GM19395 (cell line): Measurements from ENCODE around the gene CER1.
A peak's percentile ranks its signal among the peaks of the same experiment; 100 is the strongest.
"Not testable (repeated sequence)": the region's sequence is repeated elsewhere in the genome, so short reads cannot be mapped to it uniquely, and the experiment has no call there.

Experiments used
- ATAC-seq: cut with Tn5 transposase; IDR thresholded peaks from one replicate; pipeline ENCODE4 v1.9.1; 2021; ENCODE audit warnings: mild to moderate bottlenecking, moderate library complexity; ENCODE audit not compliant: unreplicated experiment

The CER1 gene

DNA sequence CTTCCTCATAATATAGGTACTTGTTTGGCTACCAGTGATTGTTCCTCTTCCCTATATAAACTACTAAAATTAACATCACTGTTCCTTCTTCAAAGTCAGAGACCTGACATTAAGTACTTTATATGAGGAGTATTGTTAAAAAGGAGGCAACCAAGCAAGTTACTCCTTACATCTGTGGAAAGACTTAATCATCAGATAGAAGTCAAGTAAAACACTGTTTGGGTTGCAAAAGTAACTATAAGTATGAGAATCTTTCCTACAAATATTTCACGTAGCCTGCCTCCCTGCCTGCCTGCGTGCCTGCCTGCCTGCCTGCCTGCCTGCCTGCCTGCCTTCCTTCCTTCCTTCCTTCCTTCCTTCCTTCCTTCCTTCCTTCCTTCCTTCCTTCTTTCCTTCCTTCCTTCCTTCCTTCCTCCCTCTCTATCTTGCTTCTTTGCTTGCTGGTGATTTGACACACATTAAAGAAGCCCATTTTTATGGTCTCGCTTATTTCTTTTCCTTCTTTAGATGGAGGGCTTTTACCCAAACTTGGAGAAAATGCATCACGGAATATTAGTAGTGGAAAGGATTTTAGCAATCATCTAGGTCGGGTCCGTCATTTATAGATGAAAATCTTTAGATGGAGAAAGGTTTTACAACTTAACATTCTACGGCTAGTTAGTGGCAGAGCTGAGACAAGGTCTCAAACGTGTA, 3.2 kb downstream of the CER1 start:
- ATAC-seq, result no peak

DNA sequence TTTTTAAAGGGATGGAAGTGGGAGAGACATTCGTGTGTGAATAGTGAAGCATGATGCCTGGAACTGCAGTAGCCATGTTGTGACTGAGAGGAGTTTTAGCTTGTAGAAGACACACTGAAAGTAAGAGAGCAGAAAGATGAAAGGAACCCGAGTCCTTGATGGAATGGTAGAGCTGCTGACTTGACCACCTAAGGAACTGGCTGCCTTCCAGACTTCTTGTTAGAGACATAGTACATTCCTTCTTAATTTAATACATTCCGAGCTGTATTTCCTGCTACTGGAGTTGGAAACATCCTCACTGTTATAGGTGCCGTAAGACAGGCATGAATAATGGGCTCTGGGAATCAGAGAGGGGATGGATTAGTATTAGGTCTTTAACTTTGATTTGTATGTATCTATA, 7.4 kb downstream of the CER1 start:
- no peak for ATAC-seq

DNA sequence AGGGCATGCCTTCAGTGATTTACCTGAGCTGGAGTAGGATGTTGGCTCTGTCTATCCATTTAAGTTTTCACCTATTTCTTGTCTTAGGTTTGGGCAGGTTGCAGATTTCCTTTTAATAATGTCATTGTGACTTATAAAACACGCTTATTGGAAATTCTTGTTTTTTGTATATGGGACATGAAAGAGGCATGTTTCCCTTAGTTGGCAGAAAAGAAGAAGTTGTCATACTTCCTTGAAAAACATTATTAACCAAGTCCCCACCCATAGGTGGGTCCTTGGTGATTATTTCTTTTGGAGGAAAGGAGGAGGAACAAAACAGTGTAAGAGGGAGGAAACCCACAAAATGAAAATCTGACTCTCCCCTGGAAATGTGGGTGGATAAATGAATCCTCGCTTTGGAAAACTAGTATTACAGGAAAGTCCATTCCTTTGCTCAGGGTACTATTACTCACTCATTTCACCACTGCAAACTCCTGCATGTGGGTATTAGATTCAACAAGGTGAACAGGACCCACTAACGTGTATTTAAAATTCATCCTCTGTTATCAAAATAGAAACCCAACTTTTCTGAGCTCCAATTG, 9.3 kb downstream of the CER1 start:
- no peak for ATAC-seq

DNA sequence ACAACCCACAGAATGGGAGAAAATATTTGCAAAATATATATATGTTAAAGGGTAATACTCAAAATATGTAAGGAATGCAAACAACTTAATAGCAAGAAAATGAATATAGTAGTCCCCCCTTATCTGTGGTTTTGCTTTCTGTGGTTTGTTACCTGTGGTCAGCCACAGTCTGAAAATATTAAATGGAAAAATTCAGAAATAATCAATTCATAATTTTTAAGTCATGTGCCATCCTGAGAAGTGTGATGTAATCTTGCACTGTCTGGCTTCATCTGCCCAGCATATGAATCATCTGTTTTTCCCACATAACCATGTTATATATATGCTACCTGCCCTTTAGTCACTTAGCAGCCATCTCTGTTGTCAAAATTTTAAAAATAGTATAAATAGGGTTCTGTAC, 11.7 kb downstream of the CER1 start:
- ATAC-seq, result no peak

DNA sequence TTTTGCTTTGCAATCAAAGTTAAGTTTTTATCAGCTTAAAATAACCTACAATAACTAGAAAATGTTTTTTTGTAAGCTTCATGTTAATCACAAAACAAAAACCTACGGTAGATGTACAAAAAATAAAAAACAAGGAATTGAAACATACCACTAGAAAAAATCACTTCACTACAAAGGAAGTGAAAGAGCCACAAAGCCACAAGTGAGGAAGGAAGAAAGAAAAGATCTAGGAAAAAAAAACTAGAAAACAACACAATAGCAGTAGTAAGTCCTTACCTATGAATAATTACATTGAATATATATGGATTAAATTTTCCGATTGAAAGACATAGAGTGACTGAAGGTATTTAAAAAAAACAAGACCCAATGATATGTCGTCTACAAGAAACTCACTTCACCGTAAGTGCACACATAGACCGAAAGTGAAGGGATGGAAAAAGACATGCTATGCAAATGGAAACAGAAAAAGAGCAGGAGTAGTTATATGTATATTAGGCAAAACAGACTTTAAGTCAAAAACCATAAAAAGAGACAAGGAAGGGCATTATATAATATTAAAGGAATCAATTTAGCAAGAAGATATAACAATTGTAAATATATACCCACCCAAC, 15.9 kb downstream of the CER1 start:
- peak; percentile 85 for ATAC-seq

DNA sequence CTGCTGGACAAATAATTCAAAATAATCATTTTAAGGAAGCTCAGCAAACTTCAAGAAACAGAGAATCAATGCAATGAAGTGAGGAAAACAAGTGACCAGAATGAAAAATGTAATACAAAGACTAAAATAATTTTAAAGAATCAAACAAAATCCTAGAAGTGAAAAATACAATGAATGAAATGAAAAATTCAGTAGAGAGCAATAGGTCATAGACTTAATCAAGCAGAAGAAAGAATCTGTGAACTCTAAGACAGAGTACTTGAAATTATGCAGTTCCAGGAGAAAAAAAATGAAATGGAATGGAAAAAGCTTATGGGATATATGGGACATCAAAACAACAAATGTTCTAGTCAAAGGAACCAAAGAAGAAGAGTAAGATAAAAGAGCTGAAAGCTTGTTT, 17.5 kb downstream of the CER1 start:
- ATAC-seq, result no peak

DNA sequence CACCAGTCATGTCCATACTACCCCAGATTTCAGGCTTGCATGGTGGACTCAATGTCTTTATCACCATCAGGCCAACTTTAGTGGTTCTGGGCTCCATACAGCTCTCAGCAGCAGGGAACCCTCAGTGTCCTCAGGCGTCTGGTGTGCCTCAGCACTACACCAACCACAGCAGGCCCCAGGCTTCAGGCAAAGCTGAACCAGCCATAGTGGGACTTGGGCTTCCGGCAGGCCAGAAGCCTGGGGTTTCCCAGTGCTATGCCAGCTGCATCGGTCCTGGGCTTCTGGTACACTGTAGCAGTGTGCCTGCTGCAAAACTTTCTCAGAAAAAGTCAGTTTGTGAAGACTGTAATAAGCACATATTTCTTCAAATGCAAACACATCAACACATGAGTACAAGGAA, 18.3 kb downstream of the CER1 start:
- no peak for ATAC-seq

DNA sequence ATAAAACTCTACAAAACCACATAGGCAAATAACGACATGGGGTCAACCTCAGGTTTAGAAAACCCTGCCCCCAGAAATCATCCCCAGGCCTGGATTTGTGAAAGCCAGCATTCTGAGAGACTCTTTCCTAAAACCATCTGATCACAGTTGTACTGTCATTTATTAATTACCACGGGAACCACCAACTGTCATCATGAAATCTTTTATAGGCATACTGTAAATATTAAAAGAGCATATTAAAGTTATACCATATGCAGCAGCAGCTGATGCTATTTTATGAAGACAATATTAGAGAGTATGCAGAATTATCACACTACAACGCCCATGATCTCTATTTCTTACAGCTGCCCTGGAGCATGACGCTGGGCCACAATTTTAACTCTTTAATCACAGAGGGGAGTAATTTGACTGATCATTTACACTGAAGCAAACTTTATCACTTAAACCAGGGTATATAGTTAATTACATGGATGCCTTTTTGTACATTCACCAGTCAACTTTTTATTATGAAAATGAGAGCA, 20.3 kb downstream of the CER1 start:
- no peak for ATAC-seq

DNA sequence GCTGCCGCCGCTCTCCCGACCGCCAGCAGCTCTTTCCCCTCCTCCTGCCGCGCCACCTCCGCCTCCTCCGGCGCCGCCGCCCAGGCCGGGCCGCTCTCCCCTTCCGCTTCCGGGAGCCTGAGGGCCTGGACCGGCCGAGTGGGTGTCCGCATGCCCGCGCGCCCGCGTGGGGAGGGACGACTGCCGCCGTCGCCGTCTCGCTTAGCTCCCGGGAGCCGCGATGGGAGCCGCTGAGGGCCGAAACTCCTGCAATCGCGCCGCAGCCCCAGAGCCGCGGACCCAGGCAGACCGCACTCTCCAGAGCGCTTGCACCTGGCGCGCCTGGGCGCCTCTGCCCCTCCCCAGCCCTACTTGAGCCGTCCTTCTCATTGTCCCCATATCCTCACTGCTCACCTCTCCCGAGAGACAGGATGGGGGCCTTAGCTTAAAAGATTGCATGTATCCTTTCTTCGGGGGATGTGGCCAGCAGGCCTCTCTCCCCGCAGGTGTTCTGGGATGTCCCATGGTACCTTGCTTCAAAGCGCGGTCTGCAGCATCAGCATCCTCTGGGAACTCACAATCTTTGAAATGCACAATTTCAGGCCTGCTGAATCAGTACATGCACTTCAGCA, 29.2 kb downstream of the CER1 start, which contains the start of gene ZDHHC21:
Gene ZDHHC21, minus strand, starts transcription at position 182 of the 611 bp plus-strand sequence. CDS start 19,092 bp downstream, outside the sequence.
- ATAC-seq, result peak; percentile 78

DNA sequence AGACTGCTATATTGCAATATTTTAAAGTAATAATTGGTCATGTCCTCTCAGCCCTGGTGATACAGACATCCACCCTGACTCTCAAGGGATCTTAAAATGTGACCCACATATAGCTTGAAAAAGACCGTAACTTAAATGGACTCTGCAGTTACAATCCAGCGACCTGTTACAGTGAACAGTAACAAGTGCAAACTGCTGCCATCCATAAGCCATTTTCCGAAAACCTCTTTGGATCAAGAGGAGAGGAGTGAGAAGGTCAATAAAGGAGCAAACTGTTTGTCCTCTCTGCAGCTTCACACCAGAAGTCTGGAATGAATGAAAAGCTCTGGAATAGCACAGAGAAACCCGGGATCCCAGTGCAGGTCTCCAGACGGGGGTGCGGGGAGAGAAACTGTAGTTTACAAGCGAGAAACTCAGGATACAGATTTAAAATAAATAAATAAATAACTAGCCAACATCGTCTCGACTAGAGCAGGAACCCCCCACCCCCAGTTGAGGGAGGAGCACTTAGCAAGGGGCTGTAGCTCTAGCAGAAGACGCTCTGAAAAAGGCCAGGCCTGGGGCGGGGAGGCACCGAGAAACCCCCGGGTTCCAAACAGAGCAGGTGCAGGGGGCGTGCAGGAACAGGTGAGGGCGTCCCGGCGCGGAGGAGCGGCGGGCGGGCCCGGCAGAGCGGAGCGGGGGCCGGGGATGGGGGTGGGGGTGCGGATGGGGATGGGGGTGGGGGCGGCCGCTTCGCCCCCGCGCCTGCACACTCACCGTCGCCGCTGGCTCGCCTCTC, 29.9 kb downstream of the CER1 start:
- peak; percentile 44 for ATAC-seq

DNA sequence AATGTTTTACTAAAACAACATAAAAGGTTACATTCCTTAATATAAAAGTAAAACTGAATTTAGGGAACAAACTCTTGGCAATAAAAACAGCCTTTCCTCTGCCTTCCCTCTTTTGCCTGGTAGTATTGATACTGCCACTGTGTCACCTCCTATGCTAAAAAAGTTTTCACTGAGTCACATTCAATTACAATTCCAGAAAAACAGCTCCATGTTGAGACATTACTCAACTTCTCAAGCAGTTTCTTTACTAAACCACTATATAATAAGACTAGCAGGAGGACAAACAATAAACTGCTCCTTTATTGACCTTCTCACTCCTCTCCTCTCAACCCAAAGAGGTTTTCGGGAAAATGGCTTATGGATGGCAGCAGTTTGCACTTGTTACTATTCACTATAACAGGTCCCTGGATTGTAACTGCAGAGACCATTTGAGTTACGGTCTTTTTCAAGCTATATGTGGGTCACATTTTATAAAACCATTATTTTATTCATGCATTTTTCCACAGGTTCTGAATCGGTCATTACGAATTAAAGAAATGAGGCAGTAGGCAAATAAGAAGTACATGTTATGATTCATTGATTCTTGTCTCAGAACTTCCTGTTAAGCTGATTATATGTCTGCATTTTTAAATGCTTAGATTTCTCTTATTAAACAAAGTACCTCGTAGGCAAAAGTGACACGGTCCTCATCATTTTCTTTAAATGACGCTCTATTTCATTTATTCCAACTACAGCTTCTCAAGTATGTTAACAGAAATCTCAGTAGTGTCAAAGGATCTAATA, 31.4 kb downstream of the CER1 start:
- no peak for ATAC-seq

DNA sequence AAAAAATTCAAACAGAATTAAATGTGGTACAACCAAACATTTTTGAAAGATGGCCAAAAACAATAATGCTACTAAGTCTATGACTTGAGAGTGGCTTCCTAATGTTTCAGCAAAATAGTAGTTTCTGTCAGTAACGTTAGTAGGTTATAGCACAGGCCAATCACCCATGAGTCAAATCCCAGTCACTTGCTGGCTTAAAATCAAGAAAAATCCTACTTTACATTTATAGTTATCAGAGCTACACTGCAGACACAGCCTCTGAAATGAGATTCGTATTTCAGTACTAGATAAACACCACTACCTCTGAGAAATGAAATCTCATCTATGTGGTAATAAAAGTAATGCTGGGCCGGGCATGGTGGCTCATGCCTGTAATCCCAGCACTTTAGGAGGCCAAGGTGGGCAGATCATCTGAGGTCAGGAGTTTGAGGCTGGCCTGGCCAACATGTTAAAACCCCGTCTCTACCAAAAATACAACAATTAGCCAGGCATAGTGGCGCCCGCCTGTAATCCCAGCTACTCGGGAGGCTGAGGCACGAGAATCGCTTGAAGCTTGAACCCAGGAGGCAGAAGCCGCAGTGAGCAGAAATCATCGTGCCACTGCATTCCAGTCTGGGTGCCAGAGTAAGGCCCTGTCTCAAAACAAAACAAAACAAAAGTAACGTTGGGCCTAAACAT, 35.4 kb downstream of the CER1 start:
- ATAC-seq, result no peak

DNA sequence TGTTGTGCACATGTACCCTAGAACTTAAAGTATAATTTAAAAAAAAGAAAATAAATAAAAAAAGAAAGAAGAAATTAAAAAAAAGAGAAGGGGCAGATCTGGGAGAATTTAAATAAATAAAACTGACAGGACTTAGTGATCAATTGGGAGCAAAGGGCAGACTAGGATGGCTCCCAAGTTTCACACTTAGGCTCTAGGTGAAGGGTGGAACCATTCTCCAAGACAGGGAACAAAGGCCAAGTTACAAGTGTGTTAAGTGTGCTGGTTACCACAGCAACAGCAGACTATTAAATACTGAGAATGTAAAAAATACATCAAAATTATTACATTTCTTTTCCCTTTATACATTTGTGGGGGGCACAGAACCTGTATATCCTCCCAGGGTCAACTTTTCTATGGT, 36.4 kb downstream of the CER1 start:
- ATAC-seq, result no peak

DNA sequence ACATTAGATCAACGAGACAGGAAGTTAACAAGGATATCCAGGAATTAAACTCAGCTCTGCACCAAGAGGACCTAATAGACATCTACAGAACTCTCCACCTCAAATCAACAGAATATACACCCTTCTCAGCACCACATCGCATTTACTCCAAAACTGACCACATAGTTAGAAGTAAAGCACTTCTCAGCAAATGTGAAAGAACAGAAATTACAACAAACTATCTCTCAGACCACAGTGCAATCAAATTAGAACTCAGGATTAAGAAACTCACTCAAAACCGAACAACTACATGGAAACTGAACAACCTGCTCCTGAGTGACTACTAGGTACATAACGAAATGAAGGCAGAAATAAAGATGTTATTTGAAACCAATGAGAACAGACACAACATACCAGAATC, 39.9 kb downstream of the CER1 start:
- not testable (repeated sequence) for ATAC-seq

DNA sequence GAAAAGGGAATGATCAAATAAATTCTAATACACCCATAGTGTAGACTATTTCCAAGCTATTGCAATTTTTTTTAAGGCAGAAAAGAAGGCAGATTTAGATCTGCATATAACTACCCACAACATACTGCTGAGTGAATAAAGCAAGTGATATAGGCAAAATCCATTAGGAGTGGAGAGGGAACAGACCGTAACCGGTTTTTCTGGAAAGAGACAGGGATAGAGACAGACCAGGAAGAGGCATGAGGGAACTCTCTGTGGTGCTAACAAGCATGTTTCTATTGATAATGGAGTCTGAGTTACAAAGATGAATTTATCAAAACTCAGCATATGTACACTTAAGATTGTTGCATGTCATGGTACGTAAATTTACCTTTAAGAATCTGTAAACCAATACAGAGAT, 43.8 kb downstream of the CER1 start:
- ATAC-seq, result no peak

DNA sequence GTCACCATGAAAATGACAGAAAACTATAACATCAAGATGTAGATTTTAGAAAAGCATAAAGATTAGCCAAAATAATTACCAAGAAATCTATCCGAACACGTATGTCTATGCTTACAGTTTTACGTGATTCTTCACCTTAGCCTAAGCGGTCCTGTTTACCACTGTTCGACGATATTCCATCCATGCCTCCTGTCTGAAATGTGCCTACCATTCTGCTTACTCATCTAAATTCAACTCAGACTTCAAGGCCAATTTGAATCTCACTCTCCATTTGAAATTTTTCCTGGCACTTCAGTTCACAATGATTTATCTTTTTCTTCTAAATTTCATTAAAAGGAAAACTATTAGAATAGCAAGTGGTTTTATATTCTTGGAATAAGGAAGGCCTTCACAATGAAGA, 44.7 kb downstream of the CER1 start:
- ATAC-seq, result no peak

DNA sequence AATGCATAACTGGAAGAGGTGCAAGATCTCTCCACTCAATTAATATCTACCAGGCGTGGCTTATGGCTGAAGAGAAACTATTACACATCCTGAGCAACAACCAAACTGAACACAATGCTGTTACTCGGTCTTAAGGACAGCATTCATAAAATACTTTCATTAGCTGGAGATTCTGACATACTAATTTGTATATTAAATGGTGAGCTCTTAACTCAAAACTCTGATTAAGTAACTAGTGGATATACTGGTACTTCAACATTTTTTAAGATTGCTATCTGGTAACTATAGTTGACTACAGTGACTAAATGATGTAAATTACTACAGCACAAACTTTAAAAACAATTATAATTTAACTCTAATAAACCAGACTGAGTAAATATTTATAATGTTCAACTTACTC, 45.1 kb downstream of the CER1 start:
- ATAC-seq, result no peak

DNA sequence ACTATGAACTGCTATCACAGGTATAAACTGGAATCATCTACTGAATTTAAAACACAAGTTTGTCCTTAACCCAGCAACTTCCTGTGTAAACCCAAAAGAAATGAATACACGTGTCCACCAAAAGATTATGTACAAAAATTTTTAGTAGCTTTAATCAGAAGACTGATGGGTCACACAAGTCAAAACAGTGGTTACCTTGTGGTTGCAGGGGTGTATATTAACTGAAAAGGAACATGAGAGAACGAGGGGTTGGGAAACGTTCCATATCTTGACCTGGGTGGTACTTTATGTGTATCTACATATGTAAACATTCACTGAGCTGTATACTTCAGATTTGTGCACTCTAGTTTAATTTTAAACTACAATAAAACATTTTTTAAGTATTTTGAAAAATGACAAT, 47.9 kb downstream of the CER1 start:
- ATAC-seq, result no peak

DNA sequence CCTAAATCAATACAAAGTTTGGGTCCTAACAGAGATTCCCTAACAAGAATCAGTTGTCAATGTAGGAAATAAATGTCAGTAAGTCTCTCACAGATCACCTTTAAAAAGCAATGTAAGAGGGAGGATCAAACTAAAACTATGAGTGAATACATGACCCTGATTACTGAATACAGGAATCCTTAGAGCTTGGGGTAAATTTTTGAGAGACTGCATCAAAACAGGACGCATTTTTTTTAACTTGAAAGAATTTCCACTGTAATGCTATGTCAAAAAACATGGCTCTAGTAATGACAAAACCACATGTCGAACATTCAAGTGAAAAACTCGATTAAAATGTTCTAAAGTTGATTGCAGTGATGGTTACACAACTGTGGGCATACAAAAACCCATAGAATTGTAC, 51.2 kb downstream of the CER1 start:
- no peak for ATAC-seq

DNA sequence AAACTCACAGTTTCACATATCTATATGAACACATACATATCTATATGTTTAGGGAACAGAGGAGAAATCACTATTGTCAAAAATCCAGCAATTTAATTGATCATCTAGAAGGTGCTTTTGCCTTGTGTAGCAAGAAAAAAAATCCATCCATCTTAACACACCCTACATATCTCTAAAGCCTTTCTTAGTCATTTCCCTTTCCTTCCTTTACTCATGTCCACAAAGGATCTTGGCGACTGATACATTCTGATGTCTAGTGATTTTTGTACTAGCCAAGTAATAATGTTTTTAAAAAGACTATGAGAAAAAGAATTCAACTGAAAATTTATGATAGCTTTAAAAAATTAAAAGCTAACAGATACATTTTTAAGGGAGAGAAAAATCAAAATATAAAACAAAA, 51.8 kb downstream of the CER1 start:
- no peak for ATAC-seq
